H1 (cell line): ENCODE results near the gene COL6A3. TPM values are rescaled to one million over a fixed set of nuclear protein-coding genes. Genes with fewer than 3 reads are reported as not detected.

Source experiments
- ASH2L ChIP-seq: fragments of 200-600, 300-600 bp; sonication (generic); IDR thresholded peaks from one replicate; pipeline ENCODE4 v1.7.1; 2017; ENCODE audit warnings: low read length
- JUND ChIP-seq: IDR thresholded peaks from 2 replicates; pipeline ENCODE4 v1.6.1; 2011; ENCODE audit warnings: mild to moderate bottlenecking, improper control_type of control experiment, low read length
- PHF8 ChIP-seq: fragments of 200-600 bp; sonication (generic); conservative IDR thresholded peaks from 2 replicates; pipeline ENCODE4 v1.7.1; 2012; ENCODE audit warnings: low read depth, mild to moderate bottlenecking, inconsistent platforms, low read length, moderate library complexity
- SP4 ChIP-seq: IDR thresholded peaks from 2 replicates; pipeline ENCODE4 v1.6.1; 2012; ENCODE audit warnings: low read length, inconsistent platforms
- SRF ChIP-seq: IDR thresholded peaks from 2 replicates; pipeline ENCODE4 v1.6.1; 2011; ENCODE audit warnings: mild to moderate bottlenecking, low read depth, low read length, moderate library complexity
- SUZ12 ChIP-seq: fragments of 200-600 bp; sonication (generic); IDR thresholded peaks from 2 replicates; pipeline ENCODE4 v1.6.1; 2012; ENCODE audit warnings: mild to moderate bottlenecking, inconsistent platforms, low read length, moderate library complexity, mixed read lengths
- TBP ChIP-seq: IDR thresholded peaks from 2 replicates; pipeline ENCODE4 v1.6.1; 2011; ENCODE audit warnings: low read depth, low read length, improper control_type of control experiment
- YY1 ChIP-seq: IDR thresholded peaks from 2 replicates; pipeline ENCODE4 v1.6.1; 2011; ENCODE audit warnings: low read depth, mild to moderate bottlenecking, low read length
- polyA plus RNA-seq, 7 experiments: library from polyadenylated mRNA; depleted of rRNA in 3 of 7; stranded (reverse) in 5 of 7; unstranded in 2 of 7; fragments of >200 nt in 5 of 7; fragments of 200-250 nt in 2 of 7; gene quantifications; 1 replicate in 5 of 7; 2 replicates in 1 of 7; 4 replicates in 1 of 7; pipeline versions ENCODE4 v1.2.1 to v1.2.3, GENCODE V29; 2011 to 2013; ENCODE audit warnings: missing spikeins in 2 of 7, mixed read lengths in 2 of 7
- total RNA-seq: library from RNA; stranded (reverse); fragmentation: NEBNext Ultra II Directional; extraction: Animal tissue kit (Norgen Biotek cat#: 25700); gene quantifications from 2 replicates; pipeline ENCODE4 v1.2.1, GENCODE V29; 2021
- TF ChIP-seq, protein P1 (sequence below): IDR thresholded peaks from 2 replicates; pipeline ENCODE4 v1.6.1; 2011; ENCODE audit warnings: low read depth, mild to moderate bottlenecking, low read length; ENCODE audit not compliant: insufficient read depth

Gene COL6A3
- total and polyA plus RNA-seq, 2 of the 8 experiments (the other 6 are each of a cell fraction or from before 2014, with no cell fraction given) = 1.2 to 3.4 TPM

DNA sequence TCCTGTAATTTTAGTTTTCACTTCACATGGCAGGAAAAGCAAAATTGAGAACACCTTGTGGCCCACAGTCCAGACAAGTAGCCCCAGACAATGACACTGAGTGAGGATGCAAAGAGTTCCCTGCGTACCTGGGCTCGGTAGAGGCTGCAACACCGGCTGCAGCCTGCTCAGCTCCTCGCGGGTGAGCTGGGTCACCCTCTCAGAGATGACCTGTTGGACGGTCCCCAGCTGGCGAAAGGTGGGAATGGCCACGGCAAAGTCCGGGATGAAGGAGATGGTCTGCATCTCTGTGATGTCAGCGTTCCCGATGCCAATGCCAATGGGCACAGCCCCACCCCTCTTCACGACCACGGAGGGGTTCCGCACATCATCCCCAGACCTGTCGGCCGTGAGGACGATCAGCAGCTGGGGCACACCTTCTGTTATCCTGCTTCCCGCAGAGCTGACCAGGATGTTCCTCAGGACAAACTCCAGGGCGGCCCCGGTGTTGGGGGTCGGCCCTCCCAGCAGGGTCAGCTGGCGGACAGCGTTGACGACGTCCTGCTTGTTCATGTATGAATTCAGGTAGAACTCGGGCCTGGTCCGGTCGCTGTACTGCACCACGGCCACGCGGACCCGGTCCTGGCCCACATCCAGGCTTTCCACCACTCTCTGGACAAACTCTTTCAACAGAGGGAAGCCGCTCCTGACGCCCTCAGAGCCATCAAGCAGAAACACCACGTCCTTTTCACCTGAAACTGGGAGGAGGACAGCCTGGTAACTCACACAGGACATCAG is 39.5 kb downstream of the COL6A3 start (continued):
- TF ChIP-seq, protein P1, sequence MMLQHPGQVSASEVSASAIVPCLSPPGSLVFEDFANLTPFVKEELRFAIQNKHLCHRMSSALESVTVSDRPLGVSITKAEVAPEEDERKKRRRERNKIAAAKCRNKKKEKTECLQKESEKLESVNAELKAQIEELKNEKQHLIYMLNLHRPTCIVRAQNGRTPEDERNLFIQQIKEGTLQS = no peak
- TF ChIP-seq SP4 (no peak), TBP (no peak), SUZ12 (no peak), PHF8 (no peak), SRF (no peak), ASH2L (no peak), JUND (no peak), YY1 (no peak)
